CD4-positive, alpha-beta T cell treated with Interleukin-4 for 1 hour (primary cell): ENCODE measurements around the gene SLC8A3.

ENCODE experiments used
- DNase-seq, 2 donors: peaks; one replicate each; pipeline ENCODE4 v3.0.0-alpha.2; 2020 to 2022

SLC8A3 gene

DNA sequence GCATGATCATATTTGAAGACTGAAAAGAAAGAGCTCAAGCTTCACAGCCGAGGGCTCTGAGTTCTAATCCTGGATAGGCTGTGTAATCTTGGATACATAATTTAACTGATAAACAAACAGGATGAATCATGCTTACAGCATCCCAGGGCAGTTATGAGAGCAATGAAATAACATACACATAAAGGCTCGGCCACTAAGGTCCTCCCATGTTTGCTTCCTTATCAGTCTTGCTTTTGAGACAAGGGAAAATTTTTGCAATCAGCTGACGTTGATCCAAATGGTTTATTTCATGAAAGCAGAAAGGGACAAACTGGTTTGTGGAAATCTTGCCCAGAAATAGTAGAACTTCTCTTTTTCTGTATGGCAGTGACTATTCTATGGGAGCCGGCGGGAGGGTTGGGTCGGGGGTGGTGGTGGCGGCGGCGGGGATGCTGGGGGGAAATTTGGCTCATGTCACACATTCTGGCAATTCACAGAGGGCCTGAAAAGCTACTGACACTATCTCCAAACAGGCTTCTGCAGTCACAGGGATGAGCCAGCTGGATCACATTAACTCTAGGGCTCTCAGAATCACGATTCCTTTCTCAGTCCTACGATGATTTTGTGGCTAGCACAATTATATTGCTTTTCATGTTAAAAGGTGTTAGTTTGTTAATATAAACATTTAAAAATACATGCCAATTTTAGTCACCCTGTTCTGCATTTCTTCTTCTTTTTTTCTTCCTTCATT lies 124.5 kb downstream of the SLC8A3 start:
- no peak for DNase-seq

DNA sequence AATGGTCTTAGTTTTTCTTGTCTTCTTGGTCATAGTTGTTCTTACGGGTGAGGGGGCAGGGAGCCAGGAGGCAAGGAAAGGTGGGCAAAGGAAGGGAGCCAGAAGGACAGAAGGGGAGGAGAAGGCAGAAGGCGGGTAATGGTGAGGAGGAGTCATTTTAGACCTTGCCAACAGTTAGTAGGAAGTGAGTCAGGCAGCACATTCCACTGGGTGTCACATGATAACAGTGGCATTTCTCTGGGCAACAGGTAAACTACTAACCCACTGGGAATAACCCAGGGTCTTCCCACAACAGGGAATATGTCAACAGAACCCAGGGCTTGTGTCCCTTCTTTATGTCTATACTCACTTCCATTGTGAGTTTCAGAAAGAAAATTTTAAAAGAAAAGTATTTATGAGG lies 127.6 kb downstream of the SLC8A3 start:
- DNase-seq: no peak

DNA sequence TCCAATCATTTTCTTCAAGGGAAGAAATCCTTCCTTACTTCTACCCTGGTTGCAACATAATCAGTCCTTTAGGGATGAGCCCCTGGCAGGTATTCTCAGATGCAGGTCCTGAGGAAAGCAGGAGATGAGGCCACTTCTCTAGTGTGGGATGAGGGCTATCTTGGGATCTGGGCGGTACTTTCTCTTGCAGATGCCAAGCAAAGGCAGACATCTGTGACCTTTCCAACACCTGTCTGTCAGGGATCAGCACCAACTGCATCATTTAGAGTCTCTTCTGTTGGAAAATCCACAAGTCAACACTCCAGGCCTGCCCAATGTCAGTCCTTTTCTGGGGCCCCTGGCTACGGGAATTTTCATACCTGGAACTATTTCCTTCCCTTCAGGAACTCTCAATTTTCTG lies 129.2 kb downstream of the SLC8A3 start:
- no peak for DNase-seq

DNA sequence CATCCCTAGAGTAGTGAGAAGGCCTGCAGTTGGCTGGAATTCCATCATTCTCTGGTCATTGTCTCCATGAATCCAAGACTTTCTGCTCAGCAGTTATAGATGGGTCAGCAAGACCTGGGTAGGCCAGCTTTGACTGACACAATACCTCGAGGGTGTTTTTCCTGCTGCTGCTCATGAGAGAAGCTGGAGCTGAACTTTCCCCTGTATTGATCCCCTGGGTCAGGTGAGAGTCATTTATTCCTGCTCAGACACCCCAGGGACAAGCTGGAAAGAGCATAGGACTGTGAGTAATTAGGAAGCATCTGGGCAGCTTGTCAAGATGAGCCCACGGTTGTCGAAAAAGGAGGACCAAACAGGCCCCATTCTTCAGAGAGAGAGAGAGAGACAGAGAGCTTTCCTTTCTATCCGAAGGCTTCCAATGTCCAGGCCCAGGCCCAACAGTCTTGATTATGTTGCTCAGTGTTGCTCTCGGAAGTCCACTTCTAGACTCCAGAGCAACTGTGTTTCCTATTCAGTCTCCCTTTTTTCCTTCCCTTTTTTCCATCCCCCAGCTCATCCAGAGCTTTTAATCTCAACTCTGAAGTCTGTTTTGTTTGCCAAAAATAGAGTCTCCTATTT lies 131.1 kb downstream of the SLC8A3 start:
- DNase-seq: no peak

DNA sequence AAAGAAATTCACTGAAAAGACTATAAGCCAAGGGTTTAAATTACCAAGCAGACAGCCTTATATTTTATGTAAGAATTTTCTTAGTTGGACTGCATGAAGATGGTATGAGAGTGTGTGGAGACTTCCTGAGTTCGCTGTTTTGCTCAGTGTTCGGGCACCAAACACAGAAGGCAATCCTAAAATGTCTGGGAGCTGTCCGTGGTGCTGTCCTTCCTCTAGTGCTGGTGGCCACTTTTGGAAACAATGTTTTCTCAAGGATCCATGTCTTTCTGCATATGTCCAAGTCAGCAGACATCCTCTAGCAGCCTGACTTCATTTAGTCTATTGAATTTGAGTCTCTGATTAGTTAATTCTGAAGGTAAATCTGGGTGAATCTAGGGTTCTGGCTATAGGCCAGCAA lies 135.8 kb downstream of the SLC8A3 start:
- no peak for DNase-seq

DNA sequence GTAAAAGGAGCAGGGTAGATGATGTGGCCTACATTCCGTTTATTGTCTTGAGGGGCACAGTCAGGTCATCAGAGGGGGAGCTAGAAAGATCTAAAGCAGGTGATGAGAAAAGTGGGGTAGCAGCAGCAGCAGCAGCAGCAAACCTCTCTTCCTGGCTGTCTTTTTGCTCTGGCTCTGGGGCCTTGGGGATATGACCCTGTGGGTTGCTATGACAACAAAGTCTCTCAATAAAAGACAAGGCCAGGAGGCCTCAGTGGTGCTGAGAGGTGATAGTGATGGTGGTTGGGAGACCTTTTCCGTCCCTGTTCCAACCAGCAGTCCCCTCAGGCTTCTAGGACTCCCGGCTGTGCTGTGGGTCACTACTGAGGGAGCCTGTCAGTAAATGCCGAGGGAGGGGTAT lies 138.6 kb downstream of the SLC8A3 start:
- no peak for DNase-seq

DNA sequence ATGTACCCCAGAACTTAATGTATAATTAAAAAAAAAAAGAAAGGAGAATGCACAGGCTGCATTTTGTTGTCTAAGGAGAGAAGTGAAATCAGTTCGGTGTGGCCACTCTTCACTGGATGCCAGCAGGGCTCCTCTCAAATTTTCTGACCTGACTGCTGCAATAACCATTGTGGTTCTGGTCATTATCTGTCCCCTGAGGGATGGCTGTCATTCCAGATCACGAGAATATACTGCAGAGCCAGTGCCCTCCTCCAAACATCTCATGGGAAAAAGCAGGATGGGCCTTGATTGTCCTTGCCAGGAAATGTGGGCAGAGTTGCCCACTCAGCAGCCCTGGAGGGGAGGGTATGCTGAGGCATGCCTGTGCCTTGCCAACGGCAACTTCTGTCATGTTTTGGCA lies 139.1 kb downstream of the SLC8A3 start:
- no peak for DNase-seq

DNA sequence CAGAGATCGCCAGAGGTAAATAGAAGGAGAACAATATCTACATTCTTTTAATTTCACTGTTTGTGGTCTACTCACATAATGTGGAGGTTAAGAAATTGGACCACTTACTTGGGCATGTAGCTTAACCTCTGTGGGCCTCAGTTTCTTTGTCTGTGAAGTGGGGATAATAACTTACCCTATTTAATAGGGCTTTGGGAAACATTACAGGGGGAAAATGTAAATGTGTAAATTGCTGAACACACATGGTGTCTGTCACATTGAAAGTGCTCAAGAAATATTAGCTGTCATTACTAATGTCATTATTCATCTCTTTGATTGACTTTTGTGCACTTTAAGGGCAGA lies 140.5 kb downstream of the SLC8A3 start:
- DNase-seq: no peak

DNA sequence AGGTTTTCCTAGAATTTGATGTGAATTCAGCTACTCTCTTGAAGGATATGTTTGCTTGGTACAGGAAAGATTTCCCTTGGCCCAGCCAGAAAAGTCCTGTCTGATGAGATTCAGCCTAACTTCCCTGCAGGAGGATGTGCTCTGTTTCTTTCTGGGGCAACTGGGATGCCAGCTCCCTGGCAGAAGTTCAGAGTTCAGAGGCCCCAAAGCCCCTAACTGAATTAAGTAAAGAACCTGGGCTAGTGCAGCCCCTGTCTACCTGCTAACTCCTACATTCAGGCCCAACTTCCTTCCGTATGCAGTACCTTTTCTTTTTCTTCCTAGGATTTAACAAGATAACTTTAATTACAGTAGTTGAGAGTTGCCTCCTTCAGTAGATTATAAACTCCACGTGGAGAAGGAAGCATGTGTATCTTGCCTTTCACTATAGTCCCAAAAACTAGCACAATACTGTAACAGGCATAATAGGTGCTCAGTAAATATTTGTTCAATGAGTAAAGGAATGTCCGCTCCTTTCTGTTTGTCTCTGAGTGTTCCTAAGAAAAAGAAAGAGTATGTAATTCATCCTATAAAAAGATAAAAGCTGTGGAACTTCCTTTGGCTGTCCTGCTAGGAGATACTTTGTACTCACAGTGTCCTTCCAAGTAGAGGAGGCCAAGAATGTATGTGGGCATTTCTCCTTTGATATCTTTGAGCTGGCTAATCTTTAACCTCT lies 141.0 kb downstream of the SLC8A3 start:
- DNase-seq: no peak

DNA sequence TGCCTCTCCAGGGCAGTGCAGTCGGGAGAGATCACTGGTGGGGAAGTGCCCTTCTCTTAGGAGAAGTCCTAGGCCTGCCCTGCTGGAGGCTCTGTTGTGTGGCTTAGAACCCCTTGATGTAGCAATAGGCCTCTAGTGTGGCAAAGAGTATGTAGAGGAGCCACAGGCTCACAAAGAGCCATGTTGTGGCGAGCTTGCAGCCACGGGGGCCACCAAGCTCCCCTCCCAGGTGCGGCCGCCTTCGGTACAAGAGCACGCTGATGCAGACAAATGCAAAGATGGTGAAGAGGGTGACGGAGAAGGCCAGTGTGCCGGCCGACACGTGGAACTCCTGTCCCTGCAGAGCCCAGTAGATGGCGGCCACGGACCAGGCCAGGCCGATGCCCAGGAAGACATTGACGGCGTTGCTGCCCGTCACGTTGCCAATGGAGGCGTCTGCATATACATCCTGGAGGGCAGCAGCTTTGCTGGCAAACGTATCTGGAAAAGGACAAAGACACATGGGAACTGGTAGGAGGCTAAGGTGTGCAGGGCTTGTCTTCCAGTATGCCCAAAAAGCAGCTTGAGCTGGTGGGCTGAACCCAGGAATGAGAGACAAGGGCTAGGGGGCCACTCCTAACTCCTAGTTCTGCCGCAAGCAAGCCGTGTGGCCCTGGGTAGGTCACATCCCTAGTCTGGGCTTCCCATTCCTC lies 142.8 kb downstream of the SLC8A3 start:
- DNase-seq: no peak

DNA sequence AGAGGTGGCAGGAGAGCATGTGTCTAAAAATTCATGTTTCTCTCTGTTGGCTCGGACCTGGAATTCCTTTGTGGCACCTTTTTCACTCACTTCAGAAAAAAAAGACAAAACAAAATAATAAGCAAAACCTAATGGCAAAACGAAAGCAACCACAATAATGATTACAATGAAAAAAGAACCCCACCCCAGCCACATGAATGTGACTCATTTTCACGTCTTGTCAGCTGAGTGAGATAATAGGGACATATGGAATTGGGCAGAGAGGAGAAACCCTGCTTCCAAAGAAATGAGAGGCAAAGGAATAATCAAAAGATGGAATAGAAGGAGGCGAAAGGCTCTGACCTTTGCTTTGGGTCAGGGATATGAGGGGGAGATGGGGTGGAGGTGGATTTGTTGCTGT lies 143.4 kb downstream of the SLC8A3 start:
- DNase-seq: no peak

DNA sequence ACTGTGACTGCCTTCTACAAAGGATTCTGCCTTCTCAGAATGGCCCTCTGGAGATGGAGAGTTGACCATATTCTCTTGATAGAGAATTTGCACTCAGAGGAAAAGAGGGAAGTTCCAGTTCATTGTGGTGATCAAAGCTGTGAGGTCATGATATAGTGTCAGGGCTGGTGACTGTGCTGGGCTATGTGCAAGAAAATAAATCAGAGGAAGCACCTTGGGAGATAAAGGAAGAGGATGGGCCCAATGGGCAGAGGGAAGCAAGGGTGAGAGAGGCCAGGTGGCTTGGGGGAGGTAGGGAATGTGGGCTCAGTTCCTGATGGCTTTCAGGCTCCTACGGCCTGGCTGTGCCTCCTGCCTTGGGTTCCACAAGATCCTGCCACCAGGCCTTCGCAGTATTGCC lies 145.8 kb downstream of the SLC8A3 start:
- no peak for DNase-seq

DNA sequence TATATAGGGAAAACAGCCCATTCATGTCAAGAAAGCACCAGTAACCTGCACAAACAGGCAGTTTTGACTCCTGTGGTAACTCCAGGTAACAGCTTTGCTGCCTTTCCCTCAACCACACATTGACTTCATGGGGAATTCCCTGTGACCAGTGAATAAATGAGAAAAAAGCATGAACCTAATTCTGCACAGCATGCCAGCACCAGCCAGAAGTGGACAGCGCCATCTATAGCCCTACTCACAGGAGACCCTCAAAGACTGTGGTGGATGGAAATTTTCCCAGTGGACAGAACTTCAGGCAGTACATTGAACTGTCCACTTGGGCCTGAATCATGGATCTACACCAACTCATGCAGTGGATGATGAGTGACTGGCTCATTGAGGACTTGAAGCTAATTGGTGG lies 152.1 kb downstream of the SLC8A3 start:
- no peak for DNase-seq

DNA sequence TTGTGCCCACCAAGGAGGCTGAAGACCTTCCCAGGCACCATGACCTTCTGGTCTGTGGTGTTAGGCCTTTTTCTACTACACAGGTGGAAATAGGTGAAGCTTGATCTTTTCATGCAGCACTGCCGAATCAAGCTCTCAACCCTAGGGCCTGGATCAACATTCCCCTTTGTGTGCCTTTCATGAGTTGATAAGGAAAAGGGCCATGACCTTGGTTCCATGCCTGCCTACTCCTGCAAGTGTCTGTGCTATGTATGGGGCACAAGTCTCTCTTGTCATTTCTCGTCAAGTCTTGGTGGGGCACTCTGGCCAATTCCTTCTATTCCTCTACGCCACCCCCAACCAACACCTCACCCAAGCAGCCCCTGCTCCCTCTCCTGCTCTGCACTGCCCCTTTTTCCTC lies 154.5 kb downstream of the SLC8A3 start:
- no peak for DNase-seq

DNA sequence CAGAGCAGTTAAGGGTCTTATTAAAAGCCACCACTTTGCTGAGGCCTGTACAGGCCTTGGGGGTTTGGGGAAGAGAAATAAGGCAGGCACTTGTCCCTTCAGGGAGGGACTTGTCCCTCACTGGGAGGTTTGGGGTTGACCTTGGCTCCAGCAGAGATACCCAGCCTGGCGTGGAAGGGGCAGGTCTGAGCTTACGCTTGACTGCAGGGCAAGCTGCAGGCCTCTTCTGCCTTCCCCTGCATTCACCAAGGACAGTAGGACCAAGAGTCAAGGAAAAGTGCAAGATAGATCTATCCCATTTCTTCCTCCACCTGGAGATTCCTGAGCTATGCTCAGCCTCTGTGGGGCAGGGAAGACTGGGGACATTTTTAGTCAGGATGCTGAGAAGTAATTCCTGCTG lies 155.2 kb downstream of the SLC8A3 start:
- DNase-seq: no peak

DNA sequence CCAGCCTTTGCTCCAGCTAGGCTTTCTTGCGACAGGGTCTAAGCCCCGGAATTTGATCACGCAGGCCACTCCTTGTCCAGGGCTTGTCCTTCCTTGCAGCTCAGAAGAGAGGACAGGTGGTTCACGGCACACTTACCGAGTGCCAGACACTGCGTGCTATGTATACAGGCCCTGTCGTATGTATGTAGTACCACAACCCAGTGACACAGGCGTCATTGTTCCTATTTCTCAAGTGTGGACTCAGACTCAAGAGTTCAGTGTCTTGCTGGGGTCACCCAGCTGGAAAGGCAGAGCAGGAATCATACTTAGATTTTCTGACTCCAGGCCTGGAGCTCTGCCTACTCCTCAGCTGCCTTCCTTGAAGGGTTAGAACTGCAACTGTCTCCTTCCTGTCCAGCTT lies 155.6 kb downstream of the SLC8A3 start:
- DNase-seq: no peak

DNA sequence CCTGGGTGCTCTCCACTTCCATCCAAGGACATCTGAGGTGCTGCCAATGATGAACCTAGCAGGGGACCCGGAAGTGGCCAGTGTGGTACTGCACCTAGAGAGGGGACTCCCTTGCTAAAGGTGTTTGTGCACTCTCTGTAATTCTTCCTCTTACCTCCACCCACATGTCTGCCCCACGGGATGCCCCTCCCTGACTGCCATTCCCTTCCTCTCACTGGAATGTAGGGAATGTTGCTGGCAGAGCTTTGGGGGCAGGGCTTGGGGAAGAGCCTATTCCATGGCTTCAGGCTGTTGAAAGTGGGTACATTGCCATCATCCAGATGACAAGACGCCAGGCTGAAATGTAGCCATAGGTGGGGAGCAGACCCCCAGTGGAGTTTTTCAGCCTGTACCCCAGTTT lies 156.3 kb downstream of the SLC8A3 start:
- no peak for DNase-seq

DNA sequence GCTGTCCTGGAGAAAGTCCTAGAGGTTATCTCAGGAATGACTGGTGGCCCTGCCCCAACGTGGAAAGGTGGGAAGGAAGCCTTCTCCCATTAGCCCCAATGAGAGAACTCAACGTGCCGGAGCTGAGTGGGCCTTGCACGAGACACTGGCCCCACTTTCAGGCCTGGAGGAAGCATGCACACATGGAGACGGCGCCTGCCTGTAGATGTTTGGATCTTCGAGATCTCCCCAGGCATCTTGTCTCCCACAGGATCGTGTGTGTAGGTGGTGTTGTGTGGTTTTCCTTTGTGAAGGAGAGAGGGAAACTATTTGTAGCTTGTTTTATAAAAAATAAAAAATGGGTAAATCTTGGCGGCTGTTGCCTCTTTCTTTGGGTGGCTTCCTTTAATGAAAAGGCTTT lies 156.7 kb downstream of the SLC8A3 start:
- DNase-seq: no peak

DNA sequence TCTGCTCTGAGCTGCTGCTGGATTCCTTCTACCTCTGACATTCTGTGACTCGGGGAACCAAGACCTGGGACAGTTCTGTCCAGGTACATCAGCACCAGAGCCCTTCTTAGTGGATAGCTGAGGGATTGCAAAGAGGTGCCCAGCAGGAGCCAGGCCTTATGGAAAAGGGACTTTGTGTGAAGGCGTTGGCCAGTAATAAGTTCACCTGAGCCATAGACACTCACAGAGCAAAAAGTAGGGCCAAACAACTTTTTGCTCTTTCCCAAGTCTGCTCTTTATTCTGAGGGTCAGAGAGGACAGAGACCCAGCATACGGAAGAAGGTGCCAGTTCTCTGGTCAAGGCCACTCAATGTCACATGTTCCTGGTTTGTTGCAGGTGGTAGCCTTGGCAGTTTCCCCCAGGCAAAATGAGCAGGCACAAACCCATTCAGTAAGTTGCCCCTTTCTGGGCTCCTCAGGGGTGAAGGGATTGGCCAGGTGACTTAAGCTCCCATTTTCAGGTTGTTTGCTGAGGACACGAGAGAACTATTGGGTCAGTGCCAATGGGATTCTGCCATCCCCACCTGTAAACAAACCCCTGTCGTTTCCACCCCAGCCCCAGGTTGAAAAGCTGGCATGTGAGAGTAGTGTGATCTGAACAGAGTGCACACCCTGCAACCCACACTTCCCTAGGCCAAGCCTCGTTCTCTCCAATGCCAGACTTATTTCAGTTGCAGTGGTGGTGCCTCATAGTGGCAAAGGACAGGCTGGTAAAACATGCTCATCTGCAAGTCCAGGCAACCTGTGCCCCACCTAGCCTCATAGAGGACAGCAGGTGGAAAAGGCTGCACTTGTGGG lies 159.2 kb downstream of the SLC8A3 start:
- DNase-seq: no peak

DNA sequence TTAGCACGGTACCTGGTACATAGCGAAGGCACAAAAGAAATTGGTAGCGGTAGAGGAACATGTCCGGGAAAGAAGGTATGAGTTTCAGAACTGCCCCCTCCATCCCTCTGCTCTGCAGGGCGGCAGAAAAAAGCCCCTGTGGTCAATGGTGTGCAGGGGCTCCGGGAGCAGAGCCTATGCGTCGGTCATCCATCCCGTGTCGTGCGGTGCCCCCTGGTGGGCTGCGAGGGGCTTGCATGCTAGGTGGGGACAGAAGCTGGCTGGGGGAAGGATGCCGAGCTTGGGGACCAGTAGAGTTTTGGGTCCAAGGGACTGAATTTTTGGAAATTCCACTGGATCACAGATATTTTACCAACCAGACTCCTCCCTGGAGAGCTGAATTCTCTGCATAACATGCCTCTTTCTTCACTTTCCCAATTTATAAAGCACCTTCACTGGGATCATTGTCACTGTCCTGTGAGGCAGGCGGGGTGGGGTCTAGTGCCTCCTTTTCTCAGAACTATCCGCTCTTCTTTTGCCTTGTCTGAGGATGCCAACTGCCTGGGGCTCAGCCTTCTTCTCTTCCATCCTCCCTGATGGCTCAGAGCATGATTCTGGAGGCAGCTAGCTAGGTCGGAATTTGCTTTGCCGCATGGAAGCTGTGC lies 160.8 kb downstream of the SLC8A3 start:
- DNase-seq: peak; percentile 34 to 45

DNA sequence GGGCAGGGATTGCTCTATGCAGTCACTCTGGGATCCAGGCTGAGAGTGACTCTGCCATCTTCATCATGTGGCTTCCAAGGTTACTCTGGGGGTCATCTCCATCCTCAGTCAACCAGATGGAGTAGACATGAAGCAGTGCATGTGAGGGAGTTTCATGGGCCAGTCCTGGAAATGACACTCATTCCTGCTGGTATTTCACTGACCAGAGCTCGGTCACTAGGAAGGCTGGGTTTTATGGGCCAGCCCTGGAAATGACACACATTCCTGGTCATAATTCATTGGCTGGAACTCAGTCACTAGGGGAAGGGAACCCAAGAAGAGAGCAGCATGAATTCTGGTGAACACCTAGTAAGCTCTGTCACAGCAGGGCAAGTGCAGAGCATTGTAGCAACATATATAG lies 164.9 kb downstream of the SLC8A3 start:
- DNase-seq: no peak

DNA sequence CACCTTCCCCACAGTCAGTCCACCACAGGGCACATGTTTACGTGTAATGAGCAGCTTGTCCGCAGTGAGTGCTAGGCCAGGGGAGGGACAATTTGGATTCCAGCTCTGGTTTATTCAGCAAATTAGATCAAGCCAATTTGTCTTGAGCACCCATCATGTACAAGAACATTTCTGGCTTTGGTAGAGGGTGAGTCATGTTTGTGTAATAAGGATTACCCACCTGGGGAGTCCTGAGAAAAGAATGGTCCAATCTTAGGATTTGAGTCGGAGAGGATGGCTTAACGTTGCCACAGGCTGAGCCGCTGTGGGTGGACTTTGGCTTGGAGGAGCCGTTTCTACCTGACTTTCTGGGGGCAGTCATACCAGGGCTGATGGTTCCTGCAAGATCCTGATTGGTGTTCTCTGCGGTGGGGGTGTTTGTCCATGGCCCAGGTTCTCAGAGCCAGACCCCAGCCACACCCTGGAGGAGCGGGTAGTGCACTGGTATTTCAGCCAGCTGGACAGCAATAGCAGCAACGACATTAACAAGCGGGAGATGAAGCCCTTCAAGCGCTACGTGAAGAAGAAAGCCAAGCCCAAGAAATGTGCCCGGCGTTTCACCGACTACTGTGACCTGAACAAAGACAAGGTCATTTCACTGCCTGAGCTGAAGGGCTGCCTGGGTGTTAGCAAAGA lies 165.8 kb downstream of the SLC8A3 start:
- DNase-seq: no peak
